ENCODE data around the gene AP2M1.
"Not testable (repeated sequence)": the region's sequence is repeated elsewhere in the genome, so short reads cannot be mapped to it uniquely, and the experiment has no call there.

AP2M1 gene

GRCh38 chr3:184174646-184175492 lies at the start of gene AP2M1:
Gene AP2M1 (plus strand): TSS chr3:184174855. CDS start chr3:184176994, 2,139 bp downstream.
- peak; percentile 84 for DNase-seq

GRCh38 chr3:184126006-184126405 lies 48.6 kb upstream of the AP2M1 start:
- DNase-seq = no peak

GRCh38 chr3:184129012-184129411 lies 45.6 kb upstream of the AP2M1 start:
- no peak for DNase-seq

DNA sequence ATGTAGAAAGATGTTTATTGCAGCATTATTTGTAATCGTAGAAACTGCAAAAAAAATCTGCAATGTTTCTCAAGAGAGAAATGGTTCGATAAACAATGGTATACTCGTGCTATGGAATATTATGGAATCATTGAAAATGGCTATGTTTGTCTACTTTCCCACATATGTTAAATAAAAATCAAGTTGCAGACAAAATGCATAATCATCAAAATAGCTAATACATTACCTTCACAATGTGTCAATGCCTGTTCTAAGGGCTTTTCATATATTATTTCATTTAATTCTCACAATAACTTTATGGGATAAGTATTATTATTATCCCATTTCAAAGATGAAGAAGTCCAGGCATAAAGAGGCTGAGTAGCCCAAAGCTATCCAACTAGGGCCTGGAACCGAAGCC lies 41.7 kb upstream of the AP2M1 start:
- no peak for DNase-seq

- DNase-seq = no peak
Measured at GRCh38 chr3:184133840-184134745, 40.6 kb upstream of the AP2M1 start.

DNA sequence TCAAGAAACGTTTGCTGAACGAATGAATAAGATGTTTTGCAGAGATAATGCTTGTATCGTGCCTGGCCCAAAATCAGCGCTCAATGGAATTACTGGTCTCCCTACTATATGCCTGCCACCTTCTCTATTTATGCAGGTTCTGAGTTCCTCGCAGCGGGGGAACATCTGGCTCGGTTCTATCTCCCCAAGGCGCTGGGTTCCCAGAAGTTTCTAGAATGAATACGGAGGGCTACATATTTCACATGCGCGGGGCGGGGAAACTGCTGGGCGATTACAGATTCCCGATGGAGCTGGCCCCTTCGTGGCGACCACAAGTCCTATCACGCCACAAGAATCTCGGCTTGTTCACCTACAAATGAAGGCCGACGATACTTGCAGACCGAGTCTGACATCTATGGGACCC lies 39.9 kb upstream of the AP2M1 start:
- no peak for DNase-seq

GRCh38 chr3:184135149-184135910 lies 39.3 kb upstream of the AP2M1 start, which contains the start of gene EIF2B5:
Gene EIF2B5 (plus strand): TSS chr3:184135358. CDS start chr3:184135386, 28 bp downstream.
- peak; percentile 75 for DNase-seq

- DNase-seq = no peak
Measured at GRCh38 chr3:184135911-184136260, 38.8 kb upstream of the AP2M1 start.

GRCh38 chr3:184140436-184140835 lies 34.2 kb upstream of the AP2M1 start:
- DNase-seq = no peak

DNA sequence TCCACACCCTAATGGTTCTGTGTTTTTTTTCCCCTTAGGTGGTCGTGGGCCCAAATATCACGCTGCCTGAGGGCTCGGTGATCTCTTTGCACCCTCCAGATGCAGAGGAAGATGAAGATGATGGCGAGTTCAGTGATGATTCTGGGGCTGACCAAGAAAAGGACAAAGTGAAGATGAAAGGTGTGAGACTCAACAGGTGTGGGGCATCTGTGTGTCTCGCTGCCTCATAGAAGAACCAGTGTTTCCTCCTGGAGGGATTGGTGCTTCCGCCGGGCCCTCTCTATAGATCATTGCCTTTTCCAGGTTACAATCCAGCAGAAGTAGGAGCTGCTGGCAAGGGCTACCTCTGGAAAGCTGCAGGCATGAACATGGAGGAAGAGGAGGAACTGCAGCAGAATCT lies 32.5 kb upstream of the AP2M1 start:
- no peak for DNase-seq

DNA sequence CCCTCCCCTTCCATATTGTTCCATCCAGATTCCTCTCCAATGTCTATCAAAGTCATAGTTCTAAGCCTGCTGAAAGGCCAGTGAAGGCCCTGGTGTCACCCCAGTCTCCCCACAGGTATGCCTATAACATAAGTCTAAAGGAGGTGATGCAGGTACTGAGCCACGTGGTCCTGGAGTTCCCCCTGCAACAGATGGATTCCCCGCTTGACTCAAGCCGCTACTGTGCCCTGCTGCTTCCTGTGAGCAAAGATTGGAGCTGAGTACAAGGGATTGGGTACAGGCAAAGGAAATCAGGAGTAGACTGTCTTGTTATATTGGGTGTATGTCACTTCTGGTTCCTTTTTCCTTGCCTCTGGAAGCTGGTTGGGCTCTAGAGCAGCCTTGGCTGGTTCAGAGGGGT lies 31.3 kb upstream of the AP2M1 start:
- DNase-seq = no peak

DNA sequence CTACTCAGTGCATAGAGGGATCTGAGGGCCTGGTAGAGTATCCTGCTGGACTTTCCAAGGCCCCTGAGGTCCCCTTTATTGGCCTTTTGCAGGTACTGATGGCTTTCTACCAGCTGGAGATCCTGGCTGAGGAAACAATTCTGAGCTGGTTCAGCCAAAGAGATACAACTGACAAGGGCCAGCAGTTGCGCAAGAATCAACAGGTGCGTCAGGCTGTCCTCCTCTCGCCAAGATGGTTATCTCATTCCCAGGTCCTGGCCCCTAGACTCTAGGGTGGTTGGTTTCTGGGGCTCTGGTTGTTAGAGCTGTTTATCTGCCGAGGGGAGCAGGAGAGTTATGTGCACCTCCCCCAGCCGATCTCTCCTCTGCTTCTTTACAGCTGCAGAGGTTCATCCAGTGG lies 30.1 kb upstream of the AP2M1 start:
- no peak for DNase-seq

DNA sequence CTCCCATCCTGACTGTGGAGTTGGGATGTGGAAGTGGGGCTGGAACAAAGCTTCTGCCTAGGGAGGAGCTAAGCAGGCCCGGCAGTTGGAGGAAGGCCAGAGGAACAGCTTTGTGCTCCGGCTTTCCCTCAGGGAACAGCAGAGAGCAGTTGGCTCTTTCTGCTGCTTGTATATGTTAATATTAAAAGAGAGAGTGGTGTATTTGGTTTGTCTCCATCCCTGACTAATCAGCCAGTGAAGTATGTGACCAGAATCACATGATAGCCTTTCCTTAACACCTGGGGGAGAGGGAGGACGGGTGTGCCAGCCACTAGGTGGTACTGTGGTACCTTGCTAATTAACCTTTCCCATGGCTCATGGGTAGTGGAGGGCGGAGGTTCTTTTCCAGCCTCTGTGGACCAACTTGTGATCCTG lies 29.5 kb upstream of the AP2M1 start:
- DNase-seq = no peak

DNA sequence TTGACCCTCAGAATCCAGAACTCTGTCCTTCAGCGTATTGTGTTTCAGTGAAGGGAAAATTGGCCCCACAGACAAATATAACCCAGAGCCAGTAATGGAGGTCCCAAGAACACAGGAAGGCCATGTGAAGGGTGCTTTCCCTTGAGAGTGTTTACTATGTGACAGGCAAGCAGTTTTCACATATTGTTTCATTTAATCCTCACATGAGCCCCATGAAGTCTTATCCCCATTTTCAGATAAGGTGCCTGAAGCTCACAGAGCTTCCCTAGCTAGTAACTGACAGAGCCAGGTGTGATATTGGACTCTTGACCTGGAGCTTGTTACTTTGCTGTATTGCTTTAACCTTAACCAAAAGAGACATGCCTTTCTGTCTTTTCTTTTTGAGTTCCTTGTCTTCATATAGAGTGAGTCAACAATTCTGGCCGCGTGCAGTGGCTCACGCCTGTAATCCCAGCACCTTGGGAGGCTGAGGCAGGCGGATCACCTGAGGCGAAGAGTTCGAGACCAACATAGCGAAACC lies 28.8 kb upstream of the AP2M1 start:
- DNase-seq = no peak

GRCh38 chr3:184148076-184148475 lies 26.6 kb upstream of the AP2M1 start:
- no peak for DNase-seq

DNA sequence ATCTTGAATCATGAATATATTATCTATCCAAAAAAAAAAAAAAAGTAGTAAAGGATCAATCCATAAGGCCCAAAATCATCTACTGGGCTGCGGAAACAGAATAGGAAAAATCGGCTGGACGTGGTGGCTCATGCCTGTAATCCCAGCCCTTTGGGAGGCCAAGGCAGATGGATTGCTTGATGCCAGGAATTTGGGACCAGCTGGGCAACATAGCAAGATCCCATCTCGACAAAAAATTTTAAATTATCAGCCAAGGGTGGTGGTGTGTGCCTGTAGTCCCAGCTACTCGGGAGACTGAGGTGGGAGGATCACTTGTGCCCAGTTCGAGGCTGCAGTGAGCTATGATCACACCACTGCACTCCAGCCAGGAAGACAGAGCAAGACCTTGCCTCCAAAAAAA lies 25.5 kb upstream of the AP2M1 start:
- DNase-seq = no peak

DNA sequence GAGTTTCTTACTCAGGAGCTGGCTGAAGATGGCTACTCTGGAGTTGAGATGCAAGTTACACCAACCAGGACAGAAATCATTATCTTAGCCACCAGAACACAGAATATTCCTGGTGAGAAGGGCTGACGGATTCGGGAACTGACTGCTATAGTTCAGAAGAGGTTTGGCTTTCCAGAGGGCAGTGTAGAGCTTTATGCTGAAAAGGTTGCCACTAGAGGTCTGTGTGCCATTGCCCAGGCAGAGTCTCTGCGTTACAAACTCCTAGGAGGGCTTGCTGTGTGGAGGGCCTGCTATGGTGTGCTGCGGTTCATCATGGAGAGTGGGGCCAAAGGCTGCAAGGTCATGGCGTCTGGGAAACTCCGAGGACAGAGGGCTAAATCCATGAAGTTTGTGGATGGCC lies 24.9 kb upstream of the AP2M1 start:
- not testable (repeated sequence) for DNase-seq

DNA sequence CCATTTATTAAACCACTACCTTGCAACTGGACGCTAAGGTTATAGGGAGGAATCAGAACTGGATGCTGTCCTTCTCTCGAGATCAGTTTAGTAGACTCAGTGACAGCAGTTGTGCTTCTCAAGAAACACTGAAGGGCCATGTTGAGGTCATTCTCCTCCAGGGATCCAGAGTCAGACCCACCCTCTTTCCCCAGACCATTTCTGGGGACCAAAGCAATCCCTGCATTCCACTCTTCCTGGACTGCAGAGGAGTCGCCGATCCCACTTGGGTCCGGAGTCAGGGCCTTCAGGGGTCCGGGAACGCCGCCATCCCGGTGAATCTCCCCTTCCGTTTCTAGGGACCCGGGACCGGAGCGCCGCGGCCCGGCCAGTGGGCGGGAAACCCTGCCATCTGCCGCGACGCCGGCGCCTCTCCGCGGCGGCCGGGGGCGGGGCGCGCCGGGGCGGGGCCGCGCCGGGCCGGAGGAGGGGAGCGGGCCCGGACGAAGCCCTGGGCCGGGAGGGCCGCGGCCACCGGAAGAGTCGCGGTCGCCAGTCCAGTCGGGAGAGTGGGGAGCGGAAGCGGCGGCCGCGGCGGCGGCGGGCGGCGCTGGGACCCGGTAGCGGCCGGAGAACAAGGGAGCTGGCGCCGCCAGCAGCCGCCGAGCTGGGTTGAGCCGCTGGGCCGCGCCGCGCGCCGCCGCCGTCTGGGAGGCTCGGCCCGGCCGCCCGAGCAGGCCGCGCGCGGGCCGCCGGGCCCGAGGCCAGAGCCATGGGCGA lies 19.6 kb upstream of the AP2M1 start, which contains the start of gene DVL3:
Gene DVL3 (plus strand): TSS at position 493 of the 759 bp plus-strand sequence. CDS start 259 bp downstream, at position 752.
- peak; percentile 12 for DNase-seq

GRCh38 chr3:184155644-184156521 lies 18.8 kb upstream of the AP2M1 start:
- DNase-seq = no peak

GRCh38 chr3:184156522-184156955 lies 18.1 kb upstream of the AP2M1 start:
- DNase-seq = no peak

DNA sequence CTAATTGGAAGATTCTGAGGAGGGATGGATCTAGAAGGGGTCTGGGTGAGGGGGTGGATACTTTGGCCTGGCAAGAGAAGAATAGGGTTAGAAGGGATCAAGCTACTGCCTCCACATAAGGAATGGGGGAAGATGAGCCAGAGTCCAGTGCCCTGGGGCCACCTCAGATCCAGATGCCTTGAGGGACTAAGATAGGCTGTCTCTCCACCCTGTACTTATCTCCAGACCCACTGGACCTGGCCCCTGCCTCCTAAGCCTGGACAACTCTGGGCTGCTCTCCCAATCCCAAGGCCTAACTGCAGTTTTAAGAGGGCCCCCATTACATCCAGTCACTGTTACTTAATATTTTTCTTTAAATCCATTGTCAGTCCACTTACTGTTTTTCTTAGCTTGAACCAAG lies 17.4 kb upstream of the AP2M1 start:
- no peak for DNase-seq
